ENCODE results near the gene AKAP1.

- TF ChIP-seq EP300 (IDR thresholded peaks at IDR 0.05) (no peak), POLR2AphosphoS5 (IDR thresholded peaks at IDR 0.05) (no peak), CTCF (IDR thresholded peaks at IDR 0.05) (no peak), POLR2A (IDR thresholded peaks at IDR 0.05; ENCODE audit: low read depth) (no peak)
These were observed 50.8 kb downstream of the AKAP1 start for GRCh38 chr17:57135789-57136291.

All from esophagus muscularis mucosa (tissue), 4 donors.